Measurements from ENCODE around the gene SCNN1B.

The SCNN1B gene

GRCh38 chr16:23337836-23338550, 35.9 kb downstream of the SCNN1B start:
- Histone ChIP-seq H3K4me3 (ENCODE audit: low read depth, low read length) (no peak overlapping the region), H2AFZ (ENCODE audit: low read length, unreplicated experiment) (no peak overlapping the region), H3K36me3 (ENCODE audit: insufficient read depth, low read length) (no peaks in the 10 kb centered on the region), H3K79me2 (ENCODE audit: control insufficient read depth, insufficient read depth, low read length, unreplicated experiment) (no peaks in the 10 kb centered on the region), H3K27me3 (ENCODE audit: insufficient read depth, low read length) (peaks cover 60% of the 10 kb centered on the region), H3K27ac (ENCODE audit: low read depth, low read length) (no peak overlapping the region), H3K4me1 (ENCODE audit: control insufficient read depth, insufficient read depth, low read length, unreplicated experiment) (no peaks in the 10 kb centered on the region)

DNA sequence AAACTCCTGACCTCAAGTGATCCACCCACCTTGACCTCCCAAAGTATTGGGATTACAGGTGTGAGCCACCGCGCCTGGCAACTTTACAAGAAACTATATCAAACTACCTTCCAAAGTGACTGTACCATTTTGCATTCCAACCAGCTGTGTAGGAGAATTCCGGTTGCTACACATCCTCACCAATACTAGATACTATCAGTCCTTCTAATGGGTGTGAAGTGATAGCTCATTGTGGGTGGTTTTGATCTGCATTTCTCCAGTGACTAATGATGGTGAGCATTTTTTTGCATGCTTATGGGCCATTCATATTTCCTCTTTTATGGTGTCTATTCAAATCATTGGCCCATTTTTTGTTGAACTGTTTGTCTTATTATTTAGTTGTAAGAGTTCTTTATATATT, 37.7 kb downstream of the SCNN1B start:
- H3K4me3 ChIP-seq (ENCODE audit: low read depth, low read length) = no peak overlapping the region
- H2AFZ ChIP-seq (ENCODE audit: low read length, unreplicated experiment) = no peak overlapping the region
- no peak overlapping the region for H3K27ac ChIP-seq (ENCODE audit: low read depth, low read length)
- H3K79me2 ChIP-seq (ENCODE audit: control insufficient read depth, insufficient read depth, low read length, unreplicated experiment) = no peaks in the 10 kb centered on the region
- no peaks in the 10 kb centered on the region for H3K36me3 ChIP-seq (ENCODE audit: insufficient read depth, low read length)
- peaks cover 60% of the 10 kb centered on the region for H3K27me3 ChIP-seq (ENCODE audit: insufficient read depth, low read length)
- no peaks in the 10 kb centered on the region for H3K4me1 ChIP-seq (ENCODE audit: control insufficient read depth, insufficient read depth, low read length, unreplicated experiment)

GRCh38 chr16:23342083-23342640, 40.1 kb downstream of the SCNN1B start:
- Histone ChIP-seq H2AFZ (ENCODE audit: low read length, unreplicated experiment) (no peak overlapping the region), H3K27ac (ENCODE audit: low read depth, low read length) (no peak overlapping the region), H3K27me3 (ENCODE audit: insufficient read depth, low read length) (peaks cover 64% of the 10 kb centered on the region), H3K36me3 (ENCODE audit: insufficient read depth, low read length) (no peaks in the 10 kb centered on the region), H3K79me2 (ENCODE audit: control insufficient read depth, insufficient read depth, low read length, unreplicated experiment) (no peaks in the 10 kb centered on the region), H3K4me1 (ENCODE audit: control insufficient read depth, insufficient read depth, low read length, unreplicated experiment) (no peaks in the 10 kb centered on the region), H3K4me3 (ENCODE audit: low read depth, low read length) (no peak overlapping the region)

- peaks cover 65% of the 10 kb centered on the region for H3K27me3 ChIP-seq (ENCODE audit: insufficient read depth, low read length)
- no peak overlapping the region for H2AFZ ChIP-seq (ENCODE audit: low read length, unreplicated experiment)
- no peaks in the 10 kb centered on the region for H3K79me2 ChIP-seq (ENCODE audit: control insufficient read depth, insufficient read depth, low read length, unreplicated experiment)
- H3K4me3 ChIP-seq (ENCODE audit: low read depth, low read length) = no peak overlapping the region
- no peaks in the 10 kb centered on the region for H3K36me3 ChIP-seq (ENCODE audit: insufficient read depth, low read length)
- no peaks in the 10 kb centered on the region for H3K4me1 ChIP-seq (ENCODE audit: control insufficient read depth, insufficient read depth, low read length, unreplicated experiment)
- H3K27ac ChIP-seq (ENCODE audit: low read depth, low read length) = no peak overlapping the region
Measured at GRCh38 chr16:23343643-23344612, 41.8 kb downstream of the SCNN1B start.

DNA sequence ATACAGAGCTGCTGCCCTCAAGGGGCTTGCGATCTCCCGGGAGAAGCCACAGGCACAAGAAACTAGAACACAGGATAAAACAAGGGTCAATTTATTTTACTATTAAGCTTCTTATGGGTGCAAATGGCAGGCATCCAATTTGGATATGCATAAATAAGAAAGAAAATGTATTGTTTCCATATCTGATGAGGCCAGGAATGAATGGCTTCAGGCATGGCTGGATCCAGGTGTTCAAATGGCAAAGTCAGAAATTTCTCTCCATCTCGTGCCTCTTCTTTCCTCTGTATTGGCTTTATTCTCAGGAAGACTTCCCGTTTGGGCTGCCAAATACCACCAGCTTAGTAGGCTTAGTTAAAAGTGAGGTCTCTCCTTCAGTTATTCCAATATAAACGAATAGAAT, 43.1 kb downstream of the SCNN1B start:
- H3K27me3 ChIP-seq (ENCODE audit: insufficient read depth, low read length) = peaks cover 66% of the 10 kb centered on the region
- no peak overlapping the region for H3K27ac ChIP-seq (ENCODE audit: low read depth, low read length)
- H3K79me2 ChIP-seq (ENCODE audit: control insufficient read depth, insufficient read depth, low read length, unreplicated experiment) = no peaks in the 10 kb centered on the region
- no peak overlapping the region for H2AFZ ChIP-seq (ENCODE audit: low read length, unreplicated experiment)
- no peaks in the 10 kb centered on the region for H3K4me1 ChIP-seq (ENCODE audit: control insufficient read depth, insufficient read depth, low read length, unreplicated experiment)
- no peaks in the 10 kb centered on the region for H3K36me3 ChIP-seq (ENCODE audit: insufficient read depth, low read length)
- no peak overlapping the region for H3K4me3 ChIP-seq (ENCODE audit: low read depth, low read length)

DNA sequence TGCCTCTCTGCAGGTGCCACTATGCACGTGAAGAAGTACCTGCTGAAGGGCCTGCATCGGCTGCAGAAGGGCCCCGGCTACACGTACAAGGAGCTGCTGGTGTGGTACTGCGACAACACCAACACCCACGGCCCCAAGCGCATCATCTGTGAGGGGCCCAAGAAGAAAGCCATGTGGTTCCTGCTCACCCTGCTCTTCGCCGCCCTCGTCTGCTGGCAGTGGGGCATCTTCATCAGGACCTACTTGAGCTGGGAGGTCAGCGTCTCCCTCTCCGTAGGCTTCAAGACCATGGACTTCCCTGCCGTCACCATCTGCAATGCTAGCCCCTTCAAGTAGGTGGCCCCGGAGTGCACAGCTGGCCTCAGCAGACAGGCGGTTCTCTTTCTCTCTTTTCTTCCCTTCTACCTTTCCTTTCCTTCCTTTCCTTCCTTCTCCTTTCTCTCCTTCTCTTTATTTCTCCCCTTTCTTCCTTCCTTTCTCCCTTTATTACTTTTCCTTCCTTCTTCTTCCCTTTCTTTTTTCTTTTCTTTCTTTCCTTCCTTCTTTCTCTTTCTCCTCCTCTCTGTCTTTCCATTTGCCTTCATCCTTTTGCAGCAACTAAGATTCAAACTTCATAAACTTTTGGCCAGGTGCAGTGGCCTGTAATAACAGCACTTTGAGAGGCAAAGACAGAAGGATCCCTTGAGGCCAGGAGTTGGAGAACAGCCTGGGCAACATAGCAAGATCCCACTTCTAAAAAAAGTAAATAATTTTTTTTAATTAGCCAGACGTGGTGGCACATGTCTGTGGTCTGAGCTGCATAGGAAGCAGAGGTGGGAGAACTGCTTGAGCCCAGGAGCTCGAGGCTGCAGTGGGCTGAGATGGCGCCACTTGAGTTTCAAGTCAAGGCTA, 46.7 kb downstream of the SCNN1B start:
- no peak overlapping the region for H3K4me3 ChIP-seq (ENCODE audit: low read depth, low read length)
- H3K36me3 ChIP-seq (ENCODE audit: insufficient read depth, low read length) = no peaks in the 10 kb centered on the region
- no peaks in the 10 kb centered on the region for H3K79me2 ChIP-seq (ENCODE audit: control insufficient read depth, insufficient read depth, low read length, unreplicated experiment)
- H3K4me1 ChIP-seq (ENCODE audit: control insufficient read depth, insufficient read depth, low read length, unreplicated experiment) = no peaks in the 10 kb centered on the region
- H2AFZ ChIP-seq (ENCODE audit: low read length, unreplicated experiment) = no peak overlapping the region
- peaks cover 75% of the 10 kb centered on the region for H3K27me3 ChIP-seq (ENCODE audit: insufficient read depth, low read length)
- H3K27ac ChIP-seq (ENCODE audit: low read depth, low read length) = no peak overlapping the region

GRCh38 chr16:23351360-23351759, 49.3 kb downstream of the SCNN1B start:
- Histone ChIP-seq H3K4me3 (ENCODE audit: low read depth, low read length) (no peak overlapping the region), H3K79me2 (ENCODE audit: control insufficient read depth, insufficient read depth, low read length, unreplicated experiment) (no peaks in the 10 kb centered on the region), H2AFZ (ENCODE audit: low read length, unreplicated experiment) (no peak overlapping the region), H3K27ac (ENCODE audit: low read depth, low read length) (no peak overlapping the region), H3K36me3 (ENCODE audit: insufficient read depth, low read length) (no peaks in the 10 kb centered on the region), H3K27me3 (ENCODE audit: insufficient read depth, low read length) (peaks cover 76% of the 10 kb centered on the region), H3K4me1 (ENCODE audit: control insufficient read depth, insufficient read depth, low read length, unreplicated experiment) (no peaks in the 10 kb centered on the region)

- no peaks in the 10 kb centered on the region for H3K36me3 ChIP-seq (ENCODE audit: insufficient read depth, low read length)
- H3K79me2 ChIP-seq (ENCODE audit: control insufficient read depth, insufficient read depth, low read length, unreplicated experiment) = no peaks in the 10 kb centered on the region
- no peak overlapping the region for H3K27ac ChIP-seq (ENCODE audit: low read depth, low read length)
- no peak overlapping the region for H2AFZ ChIP-seq (ENCODE audit: low read length, unreplicated experiment)
- H3K4me3 ChIP-seq (ENCODE audit: low read depth, low read length) = no peak overlapping the region
- peaks cover 66% of the 10 kb centered on the region for H3K27me3 ChIP-seq (ENCODE audit: insufficient read depth, low read length)
- H3K4me1 ChIP-seq (ENCODE audit: control insufficient read depth, insufficient read depth, low read length, unreplicated experiment) = no peaks in the 10 kb centered on the region
Measured at GRCh38 chr16:23353440-23353839, 51.3 kb downstream of the SCNN1B start.

DNA sequence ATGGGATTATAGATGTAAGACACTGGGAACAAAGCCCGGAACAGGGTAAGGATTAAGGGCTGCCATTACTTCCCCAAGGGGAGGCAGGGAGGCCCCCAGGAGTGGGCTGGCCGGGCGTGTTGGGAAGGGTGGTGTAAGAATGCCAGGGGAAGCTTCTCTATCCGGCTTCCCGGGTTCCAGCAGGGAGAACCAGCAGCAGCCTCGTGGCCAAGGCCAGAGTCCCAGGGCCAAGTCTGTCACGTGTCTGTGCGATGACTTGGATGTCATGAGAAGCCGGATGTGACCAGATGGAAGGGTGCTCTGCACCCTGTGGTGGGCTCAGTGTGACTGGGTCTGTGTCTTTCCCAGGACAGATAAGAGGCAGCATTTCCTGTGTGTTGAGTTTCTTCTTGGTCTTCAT, 52.1 kb downstream of the SCNN1B start:
- Histone ChIP-seq H2AFZ (ENCODE audit: low read length, unreplicated experiment) (no peak overlapping the region), H3K27me3 (ENCODE audit: insufficient read depth, low read length) (peaks cover 58% of the 10 kb centered on the region), H3K36me3 (ENCODE audit: insufficient read depth, low read length) (no peaks in the 10 kb centered on the region), H3K4me3 (ENCODE audit: low read depth, low read length) (no peak overlapping the region), H3K79me2 (ENCODE audit: control insufficient read depth, insufficient read depth, low read length, unreplicated experiment) (no peaks in the 10 kb centered on the region), H3K27ac (ENCODE audit: low read depth, low read length) (no peak overlapping the region), H3K4me1 (ENCODE audit: control insufficient read depth, insufficient read depth, low read length, unreplicated experiment) (no peaks in the 10 kb centered on the region)

- Histone ChIP-seq H3K4me3 (ENCODE audit: low read depth, low read length) (no peak overlapping the region), H3K27ac (ENCODE audit: low read depth, low read length) (no peak overlapping the region), H3K27me3 (ENCODE audit: insufficient read depth, low read length) (peaks cover 51% of the 10 kb centered on the region), H3K4me1 (ENCODE audit: control insufficient read depth, insufficient read depth, low read length, unreplicated experiment) (no peaks in the 10 kb centered on the region), H3K79me2 (ENCODE audit: control insufficient read depth, insufficient read depth, low read length, unreplicated experiment) (no peaks in the 10 kb centered on the region), H3K36me3 (ENCODE audit: insufficient read depth, low read length) (no peaks in the 10 kb centered on the region), H2AFZ (ENCODE audit: low read length, unreplicated experiment) (no peak overlapping the region)
Measured at GRCh38 chr16:23355106-23355670, 53.1 kb downstream of the SCNN1B start.
